Forelimb muscle (tissue), 1 donor: ENCODE data around the gene COL15A1. TPM values are rescaled to one million over a fixed set of nuclear protein-coding genes. Genes with fewer than 3 reads are reported as not detected.

Source experiments
- DNase-seq: peaks from one replicate; pipeline ENCODE4 v3.0.0-alpha.2; 2013; ENCODE audit warnings: low read depth
- polyA plus RNA-seq: library from polyadenylated mRNA; unstranded; fragments of 120-200 nt; gene quantifications from one replicate; pipeline ENCODE4 v1.2.1, GENCODE V29; 2013; ENCODE audit not compliant: insufficient read length

The COL15A1 gene
- polyA plus RNA-seq, 1 donor, result 172 TPM

DNA sequence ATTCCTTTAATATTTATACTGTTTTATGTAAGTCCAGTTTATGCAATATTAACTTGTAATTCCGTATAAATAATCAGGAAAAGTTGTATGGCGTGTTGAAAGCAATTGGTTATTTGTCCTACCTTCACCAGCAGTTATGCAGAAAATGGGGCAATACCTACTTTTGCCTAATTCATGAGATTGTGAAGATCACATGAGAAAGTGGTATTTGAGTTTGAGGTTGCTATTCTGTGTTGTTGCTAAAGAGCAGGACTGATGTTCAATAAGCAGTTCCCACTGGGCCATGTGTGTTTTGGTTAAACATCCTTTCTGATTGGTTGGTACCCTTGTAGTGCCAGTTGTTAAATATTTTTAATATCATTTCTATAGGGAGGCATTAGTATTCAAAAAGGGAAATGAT, 164.4 kb downstream of the COL15A1 start:
- DNase-seq, result no peak

DNA sequence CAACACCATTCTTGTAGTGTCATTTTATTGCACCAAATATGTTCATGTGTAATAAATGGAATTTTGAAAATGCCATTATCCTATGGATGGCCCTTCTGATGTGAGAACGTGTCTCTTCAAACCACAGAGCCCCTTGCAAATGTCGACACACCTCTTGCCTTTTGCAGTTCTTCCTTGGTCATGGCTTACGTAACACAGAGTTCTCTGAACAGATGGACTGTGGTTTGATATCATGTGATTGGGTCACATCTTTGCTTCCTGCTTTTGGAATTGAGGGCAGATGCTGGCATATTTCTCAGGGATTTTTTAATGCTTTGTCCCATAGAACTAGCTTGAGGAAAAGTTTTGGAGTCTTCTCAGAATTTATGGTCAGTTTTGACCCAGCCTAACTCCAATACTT, 165.8 kb downstream of the COL15A1 start:
- DNase-seq, result no peak

DNA sequence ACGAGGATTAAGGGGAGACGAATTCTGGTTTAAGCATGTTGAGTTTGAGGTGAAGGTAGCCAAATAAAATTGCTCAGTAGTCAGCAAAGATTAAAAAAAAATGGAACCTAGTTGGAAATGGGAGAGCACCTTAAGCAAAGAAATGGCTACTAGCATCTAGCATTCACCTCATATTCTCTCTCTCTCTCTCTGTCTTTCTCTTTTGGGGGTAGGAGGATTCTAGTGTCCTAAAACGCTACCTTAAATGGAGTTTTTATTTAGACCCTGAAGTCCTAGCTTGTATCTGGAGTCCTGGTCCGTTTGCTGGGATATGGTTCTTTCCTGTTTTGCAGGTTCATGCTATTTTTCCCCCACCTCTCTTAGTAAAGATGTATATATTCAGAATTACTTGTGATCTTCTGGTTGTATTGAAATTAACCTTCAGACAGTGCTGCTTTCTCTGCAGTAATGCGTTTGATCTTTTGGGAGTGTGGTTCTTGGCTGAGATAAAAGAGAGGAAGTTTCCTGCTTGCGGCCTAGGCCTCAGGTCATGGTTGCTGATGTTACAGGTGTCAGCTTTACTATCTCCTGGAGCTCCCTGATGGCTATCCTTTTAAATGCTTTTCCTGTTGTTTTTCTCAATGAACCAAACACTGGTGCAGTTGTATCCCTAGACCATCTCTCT, 169.2 kb downstream of the COL15A1 start:
- no peak for DNase-seq

DNA sequence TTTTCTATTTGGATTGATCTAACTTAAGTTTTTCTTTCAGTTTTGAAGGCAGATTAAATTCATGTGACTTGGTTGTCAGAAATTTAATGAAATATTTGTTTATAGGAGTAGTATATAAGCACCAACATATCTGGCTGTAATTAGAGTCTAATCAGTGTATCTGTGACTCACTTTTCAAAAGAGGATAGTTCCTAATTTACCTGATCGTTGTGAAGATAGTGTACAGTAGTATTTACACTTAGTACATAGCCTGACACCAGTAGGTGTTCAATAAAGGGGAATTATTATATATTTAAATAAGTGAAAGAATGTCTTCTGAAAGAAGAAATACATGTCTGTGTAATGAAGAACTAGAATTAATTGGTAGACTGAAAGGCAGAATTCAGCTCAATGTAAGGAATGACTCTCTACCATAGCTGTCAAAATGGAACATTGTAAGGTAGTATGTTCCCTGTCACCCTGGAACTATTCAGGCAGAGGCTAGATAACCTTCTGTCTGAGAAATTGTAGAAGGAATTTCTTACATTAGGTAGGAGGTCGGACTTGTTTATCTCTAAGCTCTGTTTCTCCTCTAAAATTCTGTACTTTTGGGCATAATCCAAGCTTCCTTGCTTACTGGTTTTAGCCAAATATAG, 169.8 kb downstream of the COL15A1 start:
- no peak for DNase-seq

DNA sequence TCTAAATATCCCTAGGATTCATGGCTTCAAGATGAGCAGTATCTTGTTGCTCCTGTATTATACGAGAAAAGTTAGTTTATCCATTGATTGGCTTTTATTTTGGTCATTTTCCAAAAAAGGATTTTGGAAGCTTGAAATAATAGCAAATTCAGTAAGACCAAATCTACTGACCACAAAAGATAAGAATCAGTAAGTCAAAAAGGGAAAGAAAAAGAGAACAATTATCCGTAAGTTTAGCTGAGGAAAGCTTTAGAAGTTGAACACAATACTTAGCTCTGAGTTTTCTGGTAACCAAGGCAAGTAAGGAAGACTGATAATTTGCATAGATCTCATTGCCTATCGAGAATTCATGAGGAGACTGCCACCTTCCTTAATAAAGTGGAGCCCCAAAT, 170.3 kb downstream of the COL15A1 start:
- no peak for DNase-seq

DNA sequence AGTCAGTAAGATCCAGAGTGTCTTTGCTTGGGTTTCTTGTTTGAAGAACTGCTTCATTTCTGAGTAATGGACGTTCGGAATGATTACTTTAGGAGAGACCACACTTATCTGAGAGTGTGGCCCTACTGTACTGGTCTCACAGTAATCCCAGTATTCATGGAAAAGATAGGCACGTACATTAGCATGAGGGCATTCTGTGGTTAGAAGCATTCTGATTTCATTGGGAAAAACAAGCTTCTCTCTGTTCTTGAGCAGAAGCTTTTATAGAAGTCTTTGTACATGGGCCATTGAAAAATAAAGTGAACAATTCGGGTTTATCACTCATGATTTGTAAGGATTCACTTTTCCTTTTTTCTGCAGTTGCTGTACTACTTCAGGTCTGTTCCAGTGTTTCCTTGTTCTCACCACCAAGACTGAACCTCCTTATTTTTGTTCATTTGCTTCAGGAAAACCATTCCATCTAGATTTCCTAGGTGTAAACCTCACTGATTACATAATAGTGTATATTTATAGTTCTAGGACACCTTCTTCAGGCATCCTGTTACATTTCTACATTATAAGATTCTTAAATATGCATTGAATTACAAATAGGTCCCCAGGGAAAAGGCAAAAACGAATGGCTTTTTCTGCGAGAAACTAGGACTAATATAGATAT, 171.3 kb downstream of the COL15A1 start:
- DNase-seq, result no peak

DNA sequence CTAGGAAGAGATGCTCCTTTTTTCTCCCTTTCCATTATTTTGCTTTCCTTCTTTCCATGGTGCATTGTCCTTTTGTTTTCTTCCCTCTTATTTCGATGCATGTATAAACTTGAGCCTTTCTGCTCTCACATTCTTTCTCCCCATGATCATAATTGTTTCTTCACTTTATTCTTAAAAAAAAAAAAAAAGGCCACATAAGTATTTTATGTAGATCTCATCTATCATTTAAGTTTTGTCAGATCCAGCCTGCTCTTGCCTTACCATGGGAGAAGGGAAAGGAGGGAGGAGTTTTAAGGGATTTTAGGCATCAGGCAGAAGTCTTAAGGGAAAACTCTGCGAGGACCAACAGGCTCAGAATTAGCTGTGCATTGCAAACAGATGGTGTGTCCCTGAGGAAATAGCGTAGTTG, 172.3 kb downstream of the COL15A1 start:
- no peak for DNase-seq

DNA sequence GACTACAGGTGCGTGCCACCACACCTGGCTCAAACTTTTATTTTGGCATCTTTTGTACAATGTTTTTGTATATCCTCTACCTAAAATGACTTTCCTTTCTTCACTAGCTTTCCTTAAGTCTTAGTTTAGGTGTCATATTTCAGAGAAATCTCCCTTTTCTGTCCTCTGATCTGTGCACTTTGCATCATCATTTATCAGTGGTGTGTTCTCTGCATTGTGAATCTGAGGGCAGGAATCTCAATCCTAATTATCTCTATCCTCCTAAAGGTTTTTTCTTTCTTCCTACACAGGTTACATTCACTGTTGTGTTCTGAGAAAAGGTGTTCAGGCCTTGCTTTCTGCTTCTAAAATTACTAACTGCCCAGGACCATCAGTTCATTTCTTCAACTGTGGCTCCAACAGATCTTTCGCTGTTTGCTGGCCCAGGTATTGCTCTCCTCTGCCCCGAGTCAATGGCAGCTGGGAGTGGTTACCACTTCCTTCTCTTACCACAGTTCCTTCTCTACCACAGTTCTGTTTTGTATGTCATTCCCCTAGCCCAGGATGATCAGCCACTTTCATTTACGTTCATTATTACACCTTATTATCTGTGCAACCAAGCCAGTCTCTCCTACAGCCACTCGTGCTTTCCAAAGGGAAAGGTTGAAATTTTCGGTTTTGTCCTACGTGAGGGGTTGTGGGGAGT, 175.2 kb downstream of the COL15A1 start:
- DNase-seq, result no peak

DNA sequence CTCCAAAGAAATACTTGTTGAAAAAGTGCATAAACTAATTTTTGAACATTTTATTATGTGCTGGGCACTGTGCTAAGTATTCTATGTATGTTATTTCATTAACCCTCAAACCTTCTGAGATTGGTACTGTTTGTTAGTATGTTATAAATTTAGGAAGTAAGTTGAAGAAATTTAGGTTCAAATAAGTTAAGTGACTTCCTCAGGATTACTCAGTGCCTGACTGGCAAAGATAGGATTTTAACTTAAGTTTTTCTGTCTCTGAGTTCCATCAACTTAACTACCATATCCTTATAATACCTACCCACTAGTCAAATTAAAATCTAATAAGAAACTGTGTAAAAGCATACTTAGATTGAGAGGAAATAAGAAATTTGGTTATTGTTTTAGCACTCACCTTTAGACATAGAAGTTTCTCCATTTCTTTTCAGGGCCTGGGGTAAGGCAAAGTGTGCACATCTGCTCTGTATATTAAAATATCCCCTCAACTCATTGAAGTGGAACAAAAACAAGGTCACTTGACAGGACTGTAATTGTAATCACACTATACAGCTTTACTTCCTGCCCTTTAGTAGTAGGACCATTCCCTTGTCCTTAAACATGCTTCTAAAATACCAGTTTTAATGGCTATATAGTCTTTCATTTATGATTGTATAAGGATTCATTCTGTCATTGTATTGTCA, 176.4 kb downstream of the COL15A1 start:
- DNase-seq, result no peak

Other genes starting within 250 kb of the COL15A1 start
- gene GABBR2, start 235.0 kb upstream of the COL15A1 start, polyA plus RNA-seq, result 0.82 TPM
- 13.1 TPM for gene ANKS6, start 147.4 kb upstream of the COL15A1 start, polyA plus RNA-seq
- 2.0 TPM for gene GALNT12, start 136.2 kb upstream of the COL15A1 start, polyA plus RNA-seq
- 22.9 TPM for gene TGFBR1, start 161.2 kb downstream of the COL15A1 start, polyA plus RNA-seq